Erythroblast (primary cell): ENCODE data around the gene ALDH16A1.

Experiments
- GATA1 ChIP-seq: IDR thresholded peaks from 2 replicates; pipeline ENCODE4 v1.6.1; 2011; ENCODE audit warnings: low read depth, mild to moderate bottlenecking, control low read depth, low read length, moderate library complexity
- POLR2A ChIP-seq: IDR thresholded peaks from 2 replicates; pipeline ENCODE4 v1.6.1; 2011; ENCODE audit warnings: mild to moderate bottlenecking, low read length

GRCh38 chr19:49458567-49458903 is 5.5 kb downstream of the ALDH16A1 start:
- TF ChIP-seq POLR2A (no peak), GATA1 (no peak)
